Measurements from ENCODE around the gene LRRC59. TPM values are rescaled to one million over a fixed set of nuclear protein-coding genes. Genes with fewer than 3 reads are reported as not detected.
A peak's percentile ranks its signal among the peaks of the same experiment; 100 is the strongest.

The LRRC59 gene
- total and polyA plus RNA-seq, 2 of the 13 experiments (the other 11 are each of a cell fraction or from before 2014, with no cell fraction given) = 87.3 to 222 TPM

- no peak for TF ChIP-seq ZNF660 (CRISPR knock-in tag; IDR thresholded peaks at IDR 0.05; ENCODE audit: borderline replicate concordance, low read depth)
- TF ChIP-seq ATF6 (CRISPR knock-in tag; conservative IDR thresholded peaks at IDR 0.05) = peak; percentile 33; the same call in 1 of the 2 replicates
- no peak for TF ChIP-seq MNT (IDR thresholded peaks at IDR 0.05)
- no peak for TF ChIP-seq ZNF30 (CRISPR knock-in tag; IDR thresholded peaks at IDR 0.05)
- TF ChIP-seq BCL6 (CRISPR knock-in tag; IDR thresholded peaks at IDR 0.05) = peak; percentile 96
- no peak for TF ChIP-seq ZNF101 (CRISPR knock-in tag; IDR thresholded peaks at IDR 0.05; ENCODE audit: borderline replicate concordance, low read depth)
- peak; percentile 93 for TF ChIP-seq ELF3 (CRISPR knock-in tag; IDR thresholded peaks at IDR 0.05)
- TF ChIP-seq SP140L (CRISPR knock-in tag; IDR thresholded peaks at IDR 0.05; ENCODE audit: borderline replicate concordance) = peak; percentile 89; the same call in 1 of the 2 replicates
- TF ChIP-seq ZNF576 (CRISPR knock-in tag; IDR thresholded peaks at IDR 0.05) = no peak
- peak; percentile 93 for TF ChIP-seq FOXP4 (CRISPR knock-in tag; IDR thresholded peaks at IDR 0.05)
- TF ChIP-seq HES4 (CRISPR knock-in tag; IDR thresholded peaks at IDR 0.05; ENCODE audit: borderline replicate concordance) = no peak
- TF ChIP-seq ZNF44 (CRISPR knock-in tag; IDR thresholded peaks at IDR 0.05) = peak; percentile 26; the same call in 1 of the 2 replicates
- TF ChIP-seq GABPA (IDR thresholded peaks at IDR 0.05; ENCODE audit: low read depth, low read length) = no peak
- TF ChIP-seq GABPA (CRISPR knock-in tag; IDR thresholded peaks at IDR 0.05; ENCODE audit: low read depth) = peak; percentile 49; the same call in 1 of the 2 replicates
- no peak for TF ChIP-seq ZNF256 (CRISPR knock-in tag; conservative IDR thresholded peaks at IDR 0.05)
- peak; percentile 79 for TF ChIP-seq ZNF12 (CRISPR knock-in tag; IDR thresholded peaks at IDR 0.05)
- TF ChIP-seq MED13 (CRISPR knock-in tag; IDR thresholded peaks at IDR 0.05) = peak; percentile 87; the same call in 1 of the 2 replicates
- TF ChIP-seq RXRB (CRISPR knock-in tag; IDR thresholded peaks at IDR 0.05; ENCODE audit: borderline replicate concordance) = peak; percentile 92
- peak; percentile 89; the same call in 1 of the 2 replicates for TF ChIP-seq FOXK1 (CRISPR knock-in tag; IDR thresholded peaks at IDR 0.05; ENCODE audit: borderline replicate concordance, low read depth)
- TF ChIP-seq NR3C1 (CRISPR knock-in tag; IDR thresholded peaks at IDR 0.05) = no peak
- no peak for TF ChIP-seq ZNF615 (CRISPR knock-in tag; IDR thresholded peaks at IDR 0.05; ENCODE audit: borderline replicate concordance)
- no peak for TF ChIP-seq THAP8 (CRISPR knock-in tag; IDR thresholded peaks at IDR 0.05; ENCODE audit: borderline replicate concordance)
Observed at GRCh38 chr17:50428831-50429424, 31.6 kb upstream of the LRRC59 start (continued).

All from HepG2 (cell line).